GM12878 (cell line): ENCODE data around the gene GNAI2. TPM values are rescaled to one million over a fixed set of nuclear protein-coding genes. Genes with fewer than 3 reads are reported as not detected.
"Not testable (repeated sequence)": the region's sequence is repeated elsewhere in the genome, so short reads cannot be mapped to it uniquely, and the experiment has no call there.

Source experiments
- ATAC-seq: fragments of 200-7000 bp; cut with Tn5 transposase; 3 replicates; pipeline ENCODE4 v1.9.1; 2020; ENCODE audit warnings: mild to moderate bottlenecking, moderate library complexity
- BruUV-seq: library from RNA; stranded (reverse); fragments of 400-500 nt; replicated peaks from 2 replicates; lab custom pipeline; 2021; lab: Mats Ljungman, UMichigan
- CTCF ChIA-PET: fragments of 300-600 bp; sonication (Branson Sonifier 250); formaldehyde crosslinking; extraction: SDS; loops from one replicate; lab custom pipeline; 2021; ENCODE audit warnings: inconsistent platforms; lab: Yijun Ruan, JAX
- POLR2A ChIA-PET: fragments of 350-600 bp; formaldehyde crosslinking; extraction: SDS; loops from one replicate; lab custom pipeline; 2021; ENCODE audit warnings: inconsistent platforms; lab: Charles Lee
- RAD21 ChIA-PET: fragments of 300-600 bp; sonication (Branson Sonifier 250); formaldehyde crosslinking; loops from one replicate; lab custom pipeline; 2023; ENCODE audit warnings: antibody characterized with exemption; ENCODE audit not compliant: unreplicated experiment; lab: Charles Lee
- SMC1A ChIA-PET: fragments of 300-600 bp; sonication (Branson Sonifier 250); formaldehyde crosslinking; loops from one replicate; lab custom pipeline; 2023; ENCODE audit not compliant: unreplicated experiment, uncharacterized antibody; lab: Charles Lee
- DNase-seq: peaks from one replicate; pipeline ENCODE4 v3.0.0-alpha.2; 2011; ENCODE audit warnings: low read depth, low spot score
- FAIRE-seq: peaks from 3 replicates; lab custom pipeline; 2011; peaks lifted over from hg19 to GRCh38; lab: Jason Lieb, UNC
- H2AFZ ChIP-seq: 2 replicates; pipeline ENCODE4 v1.6.0; 2011; ENCODE audit warnings: low read depth, low read length, control low read depth; ENCODE audit not compliant: control insufficient read depth
- H3K27ac ChIP-seq: 2 replicates; pipeline ENCODE4 v1.5.1; 2011; ENCODE audit warnings: control low read depth; ENCODE audit not compliant: control insufficient read depth, insufficient read depth
- H3K27me3 ChIP-seq, 2 experiments: replicated peaks in 1 of 2; 2 replicates each; pipeline versions ENCODE4 v1.6.0 to v1.6.1; 2011; ENCODE audit warnings: low read length in 1 of 2; ENCODE audit not compliant: control insufficient read depth in 2 of 2, insufficient read depth in 2 of 2
- H3K36me3 ChIP-seq, 2 experiments: 2 replicates each; pipeline ENCODE4 v1.5.1; 2011; ENCODE audit warnings: low read length in 1 of 2; ENCODE audit not compliant: control insufficient read depth in 2 of 2, insufficient read depth in 2 of 2
- H3K4me1 ChIP-seq: 2 replicates; pipeline ENCODE4 v1.6.1; 2011; ENCODE audit warnings: mild to moderate bottlenecking, low read length, moderate library complexity, mixed read lengths; ENCODE audit not compliant: control insufficient read depth, insufficient read depth
- H3K4me2 ChIP-seq: 2 replicates; pipeline ENCODE4 v1.6.0; 2011; ENCODE audit warnings: control low read depth; ENCODE audit not compliant: control insufficient read depth, insufficient read depth
- H3K4me3 ChIP-seq: fragments of 200-600 bp; sonication (generic); 2 replicates; pipeline ENCODE4 v1.5.1; 2016
- H3K79me2 ChIP-seq: 2 replicates; pipeline ENCODE4 v1.6.0; 2011; ENCODE audit warnings: low read length; ENCODE audit not compliant: control insufficient read depth, insufficient read depth
- H3K9ac ChIP-seq: 2 replicates; pipeline ENCODE4 v1.8.0; 2011; ENCODE audit warnings: low read length, control low read depth, mixed read lengths; ENCODE audit not compliant: control insufficient read depth, insufficient read depth
- H3K9me3 ChIP-seq: replicated peaks from 3 replicates; pipeline ENCODE4 v1.5.1; 2011; ENCODE audit warnings: mild to moderate bottlenecking, low read length; ENCODE audit not compliant: control insufficient read depth, insufficient read depth
- H4K20me1 ChIP-seq: 2 replicates; pipeline ENCODE4 v1.6.0; 2011; ENCODE audit not compliant: control insufficient read depth, insufficient read depth
- CREM ChIP-seq: IDR thresholded peaks from 2 replicates; pipeline ENCODE4 v1.6.1; 2014; ENCODE audit warnings: antibody characterized with exemption, low read depth
- DPF2 ChIP-seq: fragments of 450-650 bp; IDR thresholded peaks from 2 replicates; pipeline ENCODE4 v1.6.1; 2017; ENCODE audit warnings: mild to moderate bottlenecking
- FOS ChIP-seq: IDR thresholded peaks from 3 replicates; pipeline ENCODE4 v1.6.1; 2011; ENCODE audit warnings: borderline replicate concordance; ENCODE audit not compliant: insufficient read length; ENCODE audit errors: extremely low read depth
- PBX3 ChIP-seq: IDR thresholded peaks from 2 replicates; pipeline ENCODE4 v1.6.1; 2011; ENCODE audit warnings: mild to moderate bottlenecking, low read depth, low read length, moderate library complexity; ENCODE audit not compliant: insufficient replicate concordance
- RCOR1 ChIP-seq: conservative IDR thresholded peaks from 2 replicates; pipeline ENCODE4 v1.6.1; 2012; ENCODE audit warnings: low read depth, low read length, improper control_type of control experiment
- SMARCA5 ChIP-seq: fragments of 450-650 bp; IDR thresholded peaks from 2 replicates; pipeline ENCODE4 v1.6.1; 2017; ENCODE audit warnings: mild to moderate bottlenecking
- ZBTB33 ChIP-seq: fragments of 450-650 bp; IDR thresholded peaks from 2 replicates; pipeline ENCODE4 v1.6.1; 2017; ENCODE audit warnings: mild to moderate bottlenecking
- WGBS: methylation state at CpG from one replicate; pipeline ENCODE4 v1.1.6; 2016; ENCODE audit warnings: low lambda C conversion rate; ENCODE audit not compliant: insufficient replicate concordance, insufficient coverage; ENCODE audit errors: missing lambda C conversion rate; 5-methylcytosine and 5-hydroxymethylcytosine counted together
- in situ Hi-C: fragments of 300-500 bp; cut with MboI; formaldehyde crosslinking; loops from 9 replicates; pipeline ENCODE4 v1.14.3; 2018; ENCODE audit warnings: mixed read lengths
- intact Hi-C: fragments of 100-400 bp; cut with micrococcal nuclease; formaldehyde crosslinking; loops from one replicate; pipeline ENCODE4 v1.14.2; 2022; ENCODE audit not compliant: unreplicated experiment
- polyA plus RNA-seq, 11 experiments: library from polyadenylated mRNA; depleted of rRNA in 4 of 11; unstranded in 6 of 11; stranded (reverse) in 5 of 11; fragments of >200 nt; fragmentation: Nextera tagmentation in 4 of 11; fragmentation: Illumina TruSeq in 1 of 11; extraction: Ambion mirVana in 4 of 11; extraction: Trizol in 1 of 11; gene quantifications; 1 replicate in 1 of 11; 2 replicates in 10 of 11; pipeline versions ENCODE4 v1.2.1 to v1.2.3, GENCODE V29; 2011 to 2016; ENCODE audit warnings: inconsistent platforms in 2 of 11, missing spikeins in 2 of 11, low read depth in 1 of 11
- total RNA-seq, 4 experiments: library from RNA; depleted of rRNA in 3 of 4; stranded (reverse); fragments of >200 nt in 3 of 4; fragmentation: Illumina TruSeq in 1 of 4; extraction: Trizol in 1 of 4; gene quantifications; 2 replicates each; pipeline versions ENCODE4 v1.2.1 to v1.2.3, GENCODE V29; 2013 to 2021

Gene GNAI2
- total and polyA plus RNA-seq, 10 of the 15 experiments (the other 5 are each of a cell fraction or from before 2014, with no cell fraction given): 5.0 to 346 (median 237) TPM

GRCh38 chr3:50243543-50243895 lies 7.5 kb downstream of the GNAI2 start:
- BruUV-seq: no TSS peak
- Histone ChIP-seq H3K4me2 (peak overlapping the region; percentile 90), H3K79me2 (peaks cover 87% of the 10 kb centered on the region), H3K4me1 (peaks cover 58% of the 10 kb centered on the region), H2AFZ (no peak overlapping the region), H3K9ac (peak overlapping the region; percentile 49), H3K27me3 (no peaks in the 10 kb centered on the region), H3K4me3 (peak overlapping the region; percentile 27; the same call in 1 of the 2 replicates), H3K27ac (peak overlapping the region; percentile 82), H3K9me3 (no peaks in the 10 kb centered on the region), H3K36me3 (peaks cover 6 to 7% of the 10 kb centered on the region in 2 experiments; a peak in 3 of 4 replicates), H4K20me1 (peaks cover 19% of the 10 kb centered on the region)
- 99% methylated on average over 4 of the region's 4 CpGs for WGBS
- intact Hi-C loops (no loop called here), in situ Hi-C loops (no loop called here)
- SMC1A ChIA-PET: interaction anchor here (1.0 to 3.2 kb wide), 3 partner anchors 15 to 28 kb away, joined by 4 to 15 read pairs (median 4); no protein-coding TSS in a partner anchor
- DNase-seq (no peak), FAIRE-seq (no peak), ATAC-seq (no peak)
- CTCF ChIA-PET: interaction anchor here (0.9 to 3.6 kb wide), 3 partner anchors 16 to 48 kb away, joined by 5 to 42 read pairs (median 6); no protein-coding TSS in a partner anchor
- POLR2A ChIA-PET: interaction anchor here (0.6 to 2.3 kb wide), 7 partner anchors 8 to 913 kb away, joined by 3 to 9 read pairs (median 6); partner anchors contain the start of gene GNAI2
- TF ChIP-seq FOS (no peak), SMARCA5 (0 out of 2 replicates have a peak, but pooled peaks have one; percentile 27), ZBTB33 (no peak), DPF2 (no peak), CREM (no peak), PBX3 (no peak), RCOR1 (no peak)
- RAD21 ChIA-PET: interaction anchor here (0.7 to 5.1 kb wide), 5 partner anchors 8 to 17 kb away, joined by 3 to 36 read pairs (median 3); no protein-coding TSS in a partner anchor

- SMC1A ChIA-PET, H3K9me3 ChIP-seq, BruUV-seq, ATAC-seq, H2AFZ ChIP-seq, intact Hi-C loops, H3K9ac ChIP-seq, H3K4me3 ChIP-seq, H3K27ac ChIP-seq, DNase-seq, H3K4me2 ChIP-seq, H3K27me3 ChIP-seq, FAIRE-seq, in situ Hi-C loops: not testable (repeated sequence)
- Histone ChIP-seq H3K4me1 (peaks cover 58% of the 10 kb centered on the region), H3K36me3 (peaks cover 11 to 12% of the 10 kb centered on the region in 2 experiments; a peak in 3 of 4 replicates), H3K79me2 (peaks cover 86% of the 10 kb centered on the region), H4K20me1 (peaks cover 23% of the 10 kb centered on the region)
- ChIA-PET CTCF (interaction anchor here (0.6 to 3.6 kb wide), 4 partner anchors 9 to 79 kb away, joined by 3 to 42 read pairs (median 3); partner anchors contain the start of gene GNAI2), RAD21 (interaction anchor here (5.1 kb wide), 1 partner anchor 18 kb away, joined by 36 read pairs; no protein-coding TSS in a partner anchor), POLR2A (interaction anchor here (1.7 kb wide), 1 partner anchor 9 kb away, joined by 7 read pairs; the partner anchor contains the start of gene GNAI2)
- 91% methylated on average over 6 of the region's 6 CpGs for WGBS
Measured at GRCh38 chr3:50244813-50245212, 8.8 kb downstream of the GNAI2 start.
